Measurements from ENCODE around the gene ADNP. TPM values are rescaled to one million over a fixed set of nuclear protein-coding genes. Genes with fewer than 3 reads are reported as not detected.

ADNP gene
- total and polyA plus RNA-seq, 2 experiments from 2014 or later: 95.0 to 106 TPM

DNA sequence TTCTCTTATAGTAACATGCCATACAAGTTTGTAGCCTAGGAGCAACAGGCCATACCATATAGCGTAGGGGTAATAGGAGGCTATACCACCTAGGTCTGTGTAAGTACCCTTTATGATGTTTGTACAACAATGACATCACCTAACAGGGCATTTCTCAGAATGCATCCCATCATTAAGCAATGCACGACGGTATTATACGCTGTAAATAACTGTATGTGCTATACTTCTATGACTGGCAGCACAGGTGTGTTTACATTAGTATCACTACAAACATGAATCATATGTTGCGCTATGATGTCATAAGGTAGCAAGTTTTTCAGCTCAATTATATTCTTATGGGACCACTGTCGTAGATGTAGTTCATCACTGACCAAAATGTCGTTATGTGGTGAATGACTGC, 31.0 kb downstream of the ADNP start:
- no peaks in the 10 kb centered on the region for H3F3A ChIP-seq (replicated peaks; ENCODE audit: low read depth)
- TF ChIP-seq NANOG (IDR thresholded peaks at IDR 0.05; ENCODE audit: borderline replicate concordance) (no peak), JUNB (IDR thresholded peaks at IDR 0.05; ENCODE audit: unreplicated experiment) (no peak), EZH2phosphoT487 (IDR thresholded peaks at IDR 0.05; ENCODE audit: unreplicated experiment) (no peak), ZNF331 (CRISPR knock-in tag; IDR thresholded peaks at IDR 0.05; ENCODE audit: low read depth) (no peak), EZH2 (IDR thresholded peaks at IDR 0.05; ENCODE audit: low read depth, unreplicated experiment) (no peak), REST (IDR thresholded peaks at IDR 0.05; ENCODE audit: unreplicated experiment) (no peak), ZNF462 (CRISPR knock-in tag; IDR thresholded peaks at IDR 0.05) (no peak), CREB1 (CRISPR knock-in tag; IDR thresholded peaks at IDR 0.05; ENCODE audit: low read depth) (no peak), POLR2AphosphoS5 (IDR thresholded peaks at IDR 0.05; ENCODE audit: low read depth) (no peak), ZNF114 (CRISPR knock-in tag; IDR thresholded peaks at IDR 0.05) (no peak), STAT1 (IDR thresholded peaks at IDR 0.05; ENCODE audit: unreplicated experiment) (no peak)
- TF ChIP-seq, protein P1, sequence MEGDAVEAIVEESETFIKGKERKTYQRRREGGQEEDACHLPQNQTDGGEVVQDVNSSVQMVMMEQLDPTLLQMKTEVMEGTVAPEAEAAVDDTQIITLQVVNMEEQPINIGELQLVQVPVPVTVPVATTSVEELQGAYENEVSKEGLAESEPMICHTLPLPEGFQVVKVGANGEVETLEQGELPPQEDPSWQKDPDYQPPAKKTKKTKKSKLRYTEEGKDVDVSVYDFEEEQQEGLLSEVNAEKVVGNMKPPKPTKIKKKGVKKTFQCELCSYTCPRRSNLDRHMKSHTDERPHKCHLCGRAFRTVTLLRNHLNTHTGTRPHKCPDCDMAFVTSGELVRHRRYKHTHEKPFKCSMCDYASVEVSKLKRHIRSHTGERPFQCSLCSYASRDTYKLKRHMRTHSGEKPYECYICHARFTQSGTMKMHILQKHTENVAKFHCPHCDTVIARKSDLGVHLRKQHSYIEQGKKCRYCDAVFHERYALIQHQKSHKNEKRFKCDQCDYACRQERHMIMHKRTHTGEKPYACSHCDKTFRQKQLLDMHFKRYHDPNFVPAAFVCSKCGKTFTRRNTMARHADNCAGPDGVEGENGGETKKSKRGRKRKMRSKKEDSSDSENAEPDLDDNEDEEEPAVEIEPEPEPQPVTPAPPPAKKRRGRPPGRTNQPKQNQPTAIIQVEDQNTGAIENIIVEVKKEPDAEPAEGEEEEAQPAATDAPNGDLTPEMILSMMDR (conservative IDR thresholded peaks at IDR 0.05; ENCODE audit: low read depth in 2 of 2): no peak
- TF ChIP-seq, protein P2, sequence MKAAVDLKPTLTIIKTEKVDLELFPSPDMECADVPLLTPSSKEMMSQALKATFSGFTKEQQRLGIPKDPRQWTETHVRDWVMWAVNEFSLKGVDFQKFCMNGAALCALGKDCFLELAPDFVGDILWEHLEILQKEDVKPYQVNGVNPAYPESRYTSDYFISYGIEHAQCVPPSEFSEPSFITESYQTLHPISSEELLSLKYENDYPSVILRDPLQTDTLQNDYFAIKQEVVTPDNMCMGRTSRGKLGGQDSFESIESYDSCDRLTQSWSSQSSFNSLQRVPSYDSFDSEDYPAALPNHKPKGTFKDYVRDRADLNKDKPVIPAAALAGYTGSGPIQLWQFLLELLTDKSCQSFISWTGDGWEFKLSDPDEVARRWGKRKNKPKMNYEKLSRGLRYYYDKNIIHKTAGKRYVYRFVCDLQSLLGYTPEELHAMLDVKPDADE (IDR thresholded peaks at IDR 0.05): no peak
- H3K36me3 ChIP-seq (ENCODE audit: insufficient read depth): peaks cover 41% of the 10 kb centered on the region; the same call in 1 of the 2 replicates
- H3K27ac ChIP-seq (ENCODE audit: low read depth): no peak overlapping the region
- peaks cover 99% of the 10 kb centered on the region for H3K79me2 ChIP-seq (replicated peaks; ENCODE audit: insufficient read depth)
- Mint-ChIP-seq H3K36me3 (ENCODE audit: low read depth) (peaks cover 86% of the 10 kb centered on the region), H3K4me1 (0 out of 3 replicates have a peak, but pooled peaks cover 2% of the 10 kb centered on the region), H3K4me3 (no peak overlapping the region), H3K27ac (no peak overlapping the region), H3K27me3 (ENCODE audit: insufficient read depth, low read depth, poor library complexity) (peaks cover 6% of the 10 kb centered on the region), H3K9me3 (no peaks in the 10 kb centered on the region)
- no peak for DNase-seq (ENCODE audit: low spot score)
- H3K9me2 ChIP-seq (ENCODE audit: insufficient read depth): no peaks in the 10 kb centered on the region
- no peak overlapping the region for H2AFZ ChIP-seq
- H4K20me1 ChIP-seq (replicated peaks; ENCODE audit: insufficient read depth): peaks cover 66% of the 10 kb centered on the region
- H3K27me3 ChIP-seq (ENCODE audit: insufficient read depth): no peaks in the 10 kb centered on the region
- H3K4me3 ChIP-seq: no peak overlapping the region
- ATAC-seq: no peak
- no peak overlapping the region for H3K4me2 ChIP-seq
- H3K4me1 ChIP-seq (ENCODE audit: insufficient read depth): no peaks in the 10 kb centered on the region
